ENCODE data around the gene RNF166.

RNF166 gene, protein sequence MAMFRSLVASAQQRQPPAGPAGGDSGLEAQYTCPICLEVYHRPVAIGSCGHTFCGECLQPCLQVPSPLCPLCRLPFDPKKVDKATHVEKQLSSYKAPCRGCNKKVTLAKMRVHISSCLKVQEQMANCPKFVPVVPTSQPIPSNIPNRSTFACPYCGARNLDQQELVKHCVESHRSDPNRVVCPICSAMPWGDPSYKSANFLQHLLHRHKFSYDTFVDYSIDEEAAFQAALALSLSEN

DNA sequence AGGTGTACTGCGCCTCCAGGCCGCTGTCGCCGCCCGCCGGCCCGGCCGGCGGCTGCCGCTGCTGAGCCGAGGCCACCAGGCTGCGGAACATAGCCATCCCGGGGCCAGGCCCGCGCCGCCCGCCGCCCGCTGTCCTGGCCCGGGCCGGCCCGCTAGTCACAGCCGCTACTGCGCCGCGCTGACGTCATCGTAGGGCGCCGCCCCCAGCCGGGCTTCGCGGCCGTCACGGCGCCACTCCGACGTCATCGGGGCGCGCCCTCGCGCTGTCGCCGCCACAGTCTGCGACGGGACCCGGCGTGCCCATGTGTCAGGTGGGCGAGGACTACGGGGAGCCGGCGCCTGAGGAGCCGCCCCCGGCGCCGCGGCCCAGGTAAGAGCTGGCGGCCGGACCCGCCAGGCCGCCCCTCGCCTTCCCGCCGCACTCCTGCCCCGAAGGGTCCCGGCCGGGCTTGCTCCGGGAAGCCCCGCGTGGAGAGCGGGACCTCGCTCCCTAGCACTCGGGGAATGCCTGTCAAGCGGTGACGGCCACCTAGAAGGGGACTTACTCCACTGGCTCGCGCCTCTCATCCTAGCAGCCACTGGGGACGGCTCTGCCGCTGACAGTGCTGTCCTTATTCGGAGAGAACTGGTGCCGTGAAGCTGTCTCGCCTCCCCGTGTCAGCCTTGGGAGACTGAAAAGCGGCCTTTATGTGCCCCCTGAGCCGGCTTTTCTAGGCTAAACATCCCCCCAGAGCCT is at the start of gene RNF166, which contains the start of gene CTU2:
Gene RNF166 (minus strand): TSS at position 180 of the 736 bp plus-strand sequence. CDS start 83 bp downstream, at position 97.
Gene CTU2 (plus strand): TSS at position 275 of the 736 bp plus-strand sequence. CDS start 28 bp downstream, at position 303.
- peak; percentile 70 for DNase-seq (ENCODE audit: low spot score)

DNA sequence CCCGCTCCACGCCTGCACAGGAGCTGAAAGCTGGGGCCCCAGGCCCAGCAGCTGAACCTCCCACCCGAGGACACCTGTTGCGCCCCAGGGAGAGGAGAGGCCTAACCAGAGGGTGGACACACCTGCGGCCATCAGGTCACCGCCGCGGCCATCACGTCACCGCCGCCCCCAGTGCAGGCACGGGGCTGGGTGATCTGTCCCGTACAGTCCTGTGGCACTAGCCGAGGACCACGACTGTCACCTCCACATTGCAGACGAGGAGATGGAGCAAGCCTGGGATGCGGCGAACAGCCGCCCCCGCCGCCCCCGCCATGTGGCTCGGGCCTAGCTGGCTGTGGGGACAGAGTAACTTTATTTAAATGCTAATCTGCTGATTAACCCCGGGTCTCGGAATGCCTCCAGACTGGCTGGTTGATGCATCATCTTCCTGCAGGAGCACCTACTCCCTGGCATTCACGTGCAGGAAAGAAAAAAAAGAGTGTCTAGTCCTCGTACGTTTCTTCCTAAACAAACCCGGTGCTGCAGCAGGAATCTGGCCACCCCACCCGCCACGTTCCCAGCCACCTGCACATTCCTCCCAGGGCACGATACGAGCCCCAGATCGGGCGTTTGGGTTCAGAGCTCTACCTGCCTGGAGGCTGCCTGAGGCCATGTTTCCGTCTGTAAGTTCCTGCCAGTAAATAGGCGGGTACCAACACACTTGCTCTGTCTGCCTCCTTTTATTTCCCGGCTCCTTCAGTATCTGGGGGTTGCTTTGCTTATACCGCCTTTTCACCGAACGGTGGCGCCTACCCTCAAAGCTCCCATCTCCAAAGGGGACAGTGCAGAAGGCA is 48.9 kb upstream of the RNF166 start:
- DNase-seq (ENCODE audit: low spot score): no peak

DNA sequence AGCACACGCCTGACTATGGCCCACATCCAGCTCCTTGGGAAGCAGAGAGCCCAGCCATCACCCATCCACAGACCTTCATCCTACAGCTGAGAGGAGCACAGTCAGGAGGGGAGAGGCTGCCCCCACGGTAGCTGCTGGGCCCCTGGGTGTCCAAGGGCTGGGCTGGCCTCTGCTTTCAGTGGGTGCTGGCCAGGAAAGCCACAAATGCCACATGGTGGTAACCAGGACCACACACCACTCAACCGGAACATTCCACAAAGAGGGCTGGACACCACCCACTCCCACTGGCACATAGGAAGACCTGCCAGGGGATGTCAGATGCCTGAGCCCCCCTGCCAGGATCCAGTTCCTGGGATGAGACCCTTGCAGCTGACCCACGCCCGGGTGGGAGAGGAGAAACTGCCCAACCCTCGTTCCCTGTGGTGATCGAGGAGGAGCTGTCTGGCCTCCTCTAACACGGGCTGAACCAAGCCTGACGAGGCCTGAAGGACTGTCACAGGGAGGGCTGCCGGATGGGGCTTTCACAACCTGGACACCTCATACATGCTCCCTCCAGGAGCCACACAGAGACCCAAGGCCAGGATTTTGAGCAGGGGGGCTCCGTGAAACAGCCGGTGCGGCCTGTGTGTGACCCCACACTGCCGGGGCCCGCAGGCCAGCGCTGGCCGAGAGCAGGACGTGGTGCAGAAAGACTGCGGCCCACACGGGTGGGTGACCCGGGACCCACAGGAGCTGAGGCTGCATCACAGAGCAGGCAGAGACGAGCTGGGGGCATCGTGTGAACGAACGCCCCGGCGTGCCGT is 48.1 kb upstream of the RNF166 start:
- no peak for DNase-seq (ENCODE audit: low spot score)

DNA sequence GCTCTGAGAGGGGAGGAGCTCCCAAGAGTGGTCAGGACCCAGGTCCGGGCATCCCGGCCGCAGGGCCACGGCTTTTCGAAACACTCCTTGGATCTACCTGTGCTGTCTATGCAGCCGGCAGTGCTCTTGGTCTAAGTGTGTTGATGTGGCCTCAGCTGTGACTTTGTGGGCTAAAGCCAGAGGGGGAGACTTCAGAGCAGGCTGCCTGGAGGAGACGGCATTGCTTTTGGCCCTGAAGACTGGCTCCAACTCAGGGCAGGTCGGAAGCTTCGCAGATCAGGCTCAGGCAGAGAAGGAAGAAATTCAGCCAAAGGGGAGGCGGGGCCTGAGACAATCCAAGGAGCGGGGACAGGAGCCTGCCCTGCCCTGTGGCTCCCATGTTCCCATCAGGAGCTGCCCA is 47.4 kb upstream of the RNF166 start:
- no peak for DNase-seq (ENCODE audit: low spot score)

DNA sequence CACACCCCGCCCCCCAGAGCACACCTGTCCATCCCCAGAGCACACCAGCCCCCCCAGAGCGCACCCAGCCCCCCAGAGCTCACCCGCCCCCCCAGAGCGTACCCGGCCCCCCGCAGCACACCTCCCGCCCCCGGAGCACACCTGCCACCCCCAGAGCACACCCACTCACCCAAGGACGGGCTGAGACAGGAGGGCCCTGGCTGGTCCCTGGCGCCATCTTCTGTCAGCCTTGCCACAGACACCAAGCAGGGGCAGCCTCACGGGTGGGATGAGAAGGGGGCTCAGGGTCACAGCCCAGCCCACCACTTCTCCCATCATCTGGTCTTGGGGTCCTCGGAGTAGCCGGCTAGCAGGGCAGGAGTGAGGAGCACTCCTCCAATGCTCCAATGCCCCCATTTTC is 47.0 kb upstream of the RNF166 start:
- no peak for DNase-seq (ENCODE audit: low spot score)

DNA sequence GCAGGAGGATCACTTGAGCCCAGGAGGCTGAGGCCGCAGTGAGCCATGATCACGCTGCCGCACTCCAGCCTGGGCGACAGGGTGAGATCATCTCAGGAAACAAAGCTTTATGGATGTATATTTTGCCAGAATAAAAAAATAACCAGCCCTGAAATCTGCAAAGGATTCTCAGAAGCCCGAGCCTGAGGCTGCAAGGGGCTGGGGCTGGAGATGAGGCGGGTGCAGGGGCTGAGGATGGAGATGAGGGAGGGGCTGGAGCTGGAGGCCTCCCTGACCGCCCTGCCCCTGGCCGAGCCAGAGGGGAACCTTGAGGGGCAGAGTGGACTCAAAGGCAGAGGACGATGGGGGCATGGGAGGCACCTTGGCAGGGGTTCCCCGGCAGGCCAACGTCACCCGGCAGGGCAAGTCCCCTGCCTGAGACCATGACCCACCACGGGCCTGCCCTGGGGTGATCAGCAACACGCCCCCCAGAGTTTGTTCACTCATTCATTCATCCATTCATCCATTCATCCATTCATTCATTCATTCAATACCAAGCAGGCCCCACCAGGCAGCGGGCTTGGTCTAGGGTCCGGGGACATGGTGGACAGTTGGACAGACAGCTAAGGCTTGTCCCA is 46.3 kb upstream of the RNF166 start:
- no peak for DNase-seq (ENCODE audit: low spot score)

DNA sequence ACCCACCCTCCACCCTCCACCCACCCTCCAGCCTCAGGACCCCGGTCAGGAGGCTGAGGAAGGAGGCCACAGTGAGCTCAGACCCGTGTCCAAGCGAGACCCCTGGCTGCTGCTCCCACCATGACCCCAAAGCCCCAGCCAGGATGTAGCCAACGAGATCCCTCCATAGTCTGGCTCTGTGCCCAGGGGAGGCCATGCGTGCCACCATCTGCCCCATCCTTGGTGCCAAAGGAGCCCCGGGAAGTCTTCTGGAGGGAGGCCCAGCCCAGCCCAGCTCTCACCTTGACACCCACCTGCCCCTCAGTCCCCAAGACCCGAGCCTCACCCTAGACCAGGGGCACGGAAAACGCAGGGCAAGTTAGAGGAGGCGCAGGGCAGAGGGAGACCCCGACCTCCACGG is 44.6 kb upstream of the RNF166 start:
- no peak for DNase-seq (ENCODE audit: low spot score)

DNA sequence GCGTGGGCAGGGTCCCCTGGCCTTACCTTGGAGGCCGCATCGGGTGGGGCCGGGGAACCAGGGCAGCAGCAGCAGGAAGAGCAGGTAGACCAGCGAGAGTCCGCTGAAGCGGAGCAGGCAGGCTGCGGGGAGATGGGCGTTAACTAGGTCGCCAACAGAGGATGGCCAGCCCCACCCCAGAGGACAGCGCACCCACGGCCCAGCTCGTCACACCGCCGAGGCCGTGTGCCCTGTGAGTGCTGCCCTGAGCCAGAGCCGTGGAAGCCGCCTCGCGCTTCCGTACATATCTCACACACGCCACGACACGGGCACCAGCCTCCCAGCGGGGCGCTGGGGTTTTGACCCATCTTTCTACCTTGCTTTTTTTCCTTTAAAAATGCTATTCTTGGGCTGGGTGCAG is 43.1 kb upstream of the RNF166 start:
- DNase-seq (ENCODE audit: low spot score): no peak

DNA sequence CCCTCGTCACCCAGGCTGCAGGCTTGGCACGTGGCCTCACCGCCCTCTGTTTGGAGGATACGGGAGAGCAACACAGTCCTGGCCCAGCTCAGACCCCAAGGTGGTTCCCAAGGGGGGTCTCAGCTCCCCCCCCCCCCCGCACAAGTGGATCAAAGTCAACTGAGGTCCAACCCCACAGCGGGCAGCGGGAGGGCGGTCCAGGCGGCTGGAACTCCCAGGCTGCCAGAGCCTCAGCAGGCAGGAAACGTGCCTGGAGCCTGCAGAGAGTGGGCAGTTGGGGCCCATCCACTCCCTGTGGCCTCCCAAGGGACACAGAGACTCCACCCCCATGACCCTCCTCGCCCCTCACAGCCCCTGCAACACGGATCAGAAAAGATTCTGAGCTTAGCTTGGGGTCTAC is 42.2 kb upstream of the RNF166 start:
- DNase-seq (ENCODE audit: low spot score): no peak

DNA sequence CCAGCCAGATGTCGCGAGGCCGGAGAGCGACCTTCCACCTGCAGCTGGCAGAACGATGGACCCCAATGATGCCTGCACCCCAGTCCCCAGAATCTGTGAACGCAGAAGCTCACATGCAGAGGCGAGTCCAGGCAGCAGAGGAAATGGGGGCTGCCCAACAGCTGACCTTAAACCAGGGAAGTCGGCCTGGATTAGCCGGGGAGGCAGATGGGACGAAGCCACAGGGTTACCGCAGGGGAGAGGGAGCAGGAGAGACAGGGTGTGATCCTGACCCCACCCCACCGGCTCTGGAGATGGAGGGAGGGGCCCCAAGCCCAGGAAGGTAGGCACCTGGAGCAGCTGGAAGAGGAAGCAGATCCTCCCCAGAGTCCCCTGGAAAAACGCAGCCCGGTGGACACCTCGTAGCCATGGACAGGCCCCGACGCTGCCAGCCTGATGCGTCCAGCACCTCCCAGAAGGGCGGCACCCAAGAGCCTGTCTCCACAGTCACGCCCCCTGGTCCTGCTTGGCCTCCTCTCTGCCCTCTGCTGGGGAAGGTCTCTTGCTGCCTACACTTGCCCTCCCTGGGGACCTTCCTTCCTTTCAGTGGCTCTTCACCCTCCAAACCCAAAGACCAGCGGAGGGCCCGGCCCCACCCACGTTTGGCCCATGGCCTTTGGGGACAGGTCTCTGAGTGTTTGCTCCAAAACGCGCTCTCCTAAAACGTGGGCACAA is 41.5 kb upstream of the RNF166 start:
- no peak for DNase-seq (ENCODE audit: low spot score)

DNA sequence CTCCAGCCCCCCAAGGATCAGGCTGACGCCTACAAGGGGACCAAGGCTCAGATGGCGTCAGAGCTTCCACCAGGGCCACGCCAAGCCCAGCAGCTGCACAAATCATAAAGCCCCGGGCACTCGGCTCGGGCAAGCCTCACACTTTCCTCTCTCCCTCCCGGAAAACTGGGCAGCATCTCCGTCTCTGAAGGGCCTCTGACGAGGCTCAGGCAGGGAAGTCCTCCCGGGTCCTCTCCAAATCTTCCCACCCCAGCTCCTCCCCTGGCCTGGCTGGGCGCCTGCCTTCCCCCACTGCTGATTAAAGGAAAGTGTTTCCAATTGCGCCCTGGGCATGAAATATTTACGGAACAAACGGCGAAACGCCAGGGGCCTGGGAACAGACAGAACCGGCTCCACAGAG is 40.3 kb upstream of the RNF166 start:
- DNase-seq (ENCODE audit: low spot score): no peak

DNA sequence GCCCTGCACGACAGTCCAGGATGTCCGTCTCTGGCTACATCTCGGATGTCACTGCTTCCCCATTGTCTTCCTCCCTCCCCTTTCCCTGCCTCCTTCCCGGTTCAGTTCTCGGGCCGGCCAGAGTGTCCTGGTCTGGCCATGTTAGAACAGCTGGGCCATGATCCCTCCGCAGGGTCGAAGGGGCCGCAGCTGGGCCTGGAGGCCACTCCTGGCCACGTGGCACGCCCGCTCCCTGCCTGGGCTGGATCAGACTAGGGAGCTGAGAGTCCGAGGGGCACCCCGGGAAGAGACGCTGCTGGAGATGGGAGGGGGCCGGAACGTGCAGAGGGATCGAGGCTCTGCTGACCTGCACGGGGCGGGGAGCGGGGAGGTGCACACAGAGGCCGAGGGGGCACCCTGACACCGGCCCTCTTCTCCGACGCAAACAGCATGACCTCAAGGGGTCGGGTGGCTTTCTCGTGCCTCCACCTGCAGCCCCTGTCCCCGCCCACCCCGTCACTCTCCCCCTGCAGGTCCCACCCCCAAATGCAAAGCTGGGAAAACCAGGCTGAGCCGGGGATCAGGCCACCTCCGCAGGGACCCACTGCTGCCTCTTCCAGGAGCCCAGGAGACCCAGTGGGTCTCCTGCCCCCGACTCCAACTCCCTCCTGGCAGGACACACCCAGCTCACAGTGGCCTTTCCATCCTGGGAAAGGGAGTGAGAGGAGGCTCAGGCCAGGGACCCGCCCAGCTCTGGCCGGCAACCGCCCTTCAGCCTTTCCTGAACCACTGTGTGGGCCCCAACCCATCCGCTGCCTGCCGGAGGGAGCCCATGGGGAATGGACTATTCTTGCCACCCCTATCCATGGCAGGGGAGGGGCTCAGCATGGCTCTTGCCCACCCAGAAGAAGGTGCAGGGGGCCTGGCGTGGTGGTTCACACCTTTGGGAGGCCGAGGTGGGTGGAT is 38.6 kb upstream of the RNF166 start:
- no peak for DNase-seq (ENCODE audit: low spot score)

DNA sequence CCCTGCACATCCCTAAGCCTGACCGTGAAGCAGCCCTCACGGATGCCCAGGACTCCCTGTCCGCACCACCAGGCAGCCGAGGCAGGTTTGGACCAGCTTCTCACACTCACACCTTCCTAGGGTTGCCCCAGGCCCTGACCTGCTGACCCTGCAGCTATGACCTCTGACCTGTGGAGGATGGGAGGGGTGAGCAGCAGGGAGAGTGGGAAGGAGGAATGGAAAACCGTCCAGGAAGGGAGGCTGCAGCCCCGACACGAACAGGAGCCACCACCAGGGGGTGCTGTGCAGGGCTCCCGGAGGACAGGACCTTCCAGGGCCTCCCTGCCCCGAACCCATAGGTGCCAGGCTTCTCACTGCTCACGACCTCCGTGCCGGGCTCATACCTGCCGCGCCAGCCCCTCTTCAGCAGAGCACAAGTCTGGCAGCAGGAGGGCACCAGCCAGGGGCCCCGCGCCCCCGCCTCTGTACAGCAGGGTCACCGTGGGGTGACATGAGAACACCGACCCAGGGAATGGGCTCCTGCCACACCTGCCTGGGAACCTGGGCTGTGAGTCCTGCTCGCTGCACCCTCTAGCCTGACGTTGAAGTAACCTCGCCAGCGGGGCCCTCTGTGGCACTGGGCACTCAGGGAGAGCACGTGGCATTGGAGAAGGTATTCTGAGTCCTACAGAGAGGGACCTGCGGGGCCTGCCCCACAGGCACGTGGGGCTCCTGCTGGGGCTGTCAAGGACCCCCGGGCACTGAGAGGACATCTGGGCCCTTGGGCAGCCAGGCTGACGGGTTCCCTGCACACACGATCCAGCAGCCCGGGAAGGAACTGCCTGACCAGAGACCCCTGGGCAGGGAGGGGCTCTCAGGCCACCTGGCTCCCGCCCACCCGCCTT is 37.7 kb upstream of the RNF166 start:
- DNase-seq (ENCODE audit: low spot score): peak; percentile 45

DNA sequence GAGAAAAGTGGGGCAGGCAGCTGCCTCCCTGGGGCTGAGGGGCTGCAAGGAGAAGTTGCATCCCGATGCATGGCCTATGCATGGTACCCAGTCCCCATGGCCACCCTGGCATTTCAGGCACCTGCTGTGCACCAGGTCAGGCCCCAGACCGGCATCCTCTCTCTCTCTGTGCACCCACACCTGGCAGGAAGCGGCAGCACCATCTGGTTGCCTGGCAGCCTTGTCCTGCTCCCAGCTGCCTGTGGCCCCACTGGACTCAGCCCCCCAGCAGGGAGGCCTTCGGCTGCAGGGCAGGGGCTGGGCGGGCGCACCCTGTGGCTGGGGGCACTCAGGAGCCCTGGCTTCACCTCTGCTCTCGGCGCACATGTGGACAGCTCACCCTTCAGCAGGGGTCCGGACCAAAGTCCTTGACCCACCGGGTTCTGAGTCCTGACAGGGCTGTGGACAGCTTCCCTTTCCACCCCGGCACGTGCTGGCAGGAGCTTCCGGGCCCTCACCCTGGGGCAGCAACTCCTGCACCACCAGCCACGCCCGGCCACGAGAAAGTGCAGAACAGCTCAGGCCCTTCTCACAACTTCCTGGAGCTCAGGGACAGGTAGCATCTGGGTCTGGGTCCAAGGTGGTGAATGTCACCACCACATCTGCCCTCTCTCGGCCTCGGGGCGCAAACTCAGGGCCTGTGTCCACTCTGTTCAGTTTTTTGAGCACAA is 36.8 kb upstream of the RNF166 start:
- no peak for DNase-seq (ENCODE audit: low spot score)

DNA sequence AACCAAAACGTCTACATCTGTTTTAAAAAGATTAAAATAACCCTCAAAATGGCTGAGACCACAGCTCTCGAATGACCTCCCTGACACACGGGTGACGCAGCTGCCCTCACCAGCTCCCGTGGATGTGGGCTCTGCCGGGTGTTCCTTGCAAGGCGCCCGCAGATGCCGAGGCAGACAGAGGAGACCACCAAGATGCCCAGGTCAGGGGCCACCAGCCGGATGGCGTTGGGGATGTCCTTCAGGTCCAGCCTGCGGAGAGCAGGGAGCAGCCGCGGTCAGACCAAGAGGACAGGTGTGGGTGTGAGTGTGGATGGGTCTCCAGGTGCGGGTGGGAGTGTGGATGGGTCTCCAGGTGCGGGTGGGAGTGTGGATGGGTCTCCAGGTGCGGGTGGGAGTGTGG is 35.2 kb upstream of the RNF166 start:
- DNase-seq (ENCODE audit: low spot score): no peak

DNA sequence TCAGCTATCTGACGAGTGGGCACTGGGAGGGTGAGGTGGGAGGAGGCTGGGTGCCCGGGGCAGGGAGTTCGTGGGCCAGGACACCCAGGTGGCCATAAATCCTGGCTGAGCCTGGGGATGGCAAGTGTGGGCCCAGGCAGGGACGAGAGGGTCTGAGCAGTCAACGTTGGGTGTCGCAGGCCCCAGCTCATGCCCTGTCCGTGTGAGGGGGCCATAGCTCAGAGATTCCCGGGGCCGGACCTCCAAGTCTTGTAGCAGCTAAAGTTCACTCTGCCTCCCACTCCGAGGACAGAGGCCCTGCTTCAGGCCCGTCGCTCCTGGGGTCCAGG is 34.5 kb upstream of the RNF166 start:
- DNase-seq (ENCODE audit: low spot score): no peak

DNA sequence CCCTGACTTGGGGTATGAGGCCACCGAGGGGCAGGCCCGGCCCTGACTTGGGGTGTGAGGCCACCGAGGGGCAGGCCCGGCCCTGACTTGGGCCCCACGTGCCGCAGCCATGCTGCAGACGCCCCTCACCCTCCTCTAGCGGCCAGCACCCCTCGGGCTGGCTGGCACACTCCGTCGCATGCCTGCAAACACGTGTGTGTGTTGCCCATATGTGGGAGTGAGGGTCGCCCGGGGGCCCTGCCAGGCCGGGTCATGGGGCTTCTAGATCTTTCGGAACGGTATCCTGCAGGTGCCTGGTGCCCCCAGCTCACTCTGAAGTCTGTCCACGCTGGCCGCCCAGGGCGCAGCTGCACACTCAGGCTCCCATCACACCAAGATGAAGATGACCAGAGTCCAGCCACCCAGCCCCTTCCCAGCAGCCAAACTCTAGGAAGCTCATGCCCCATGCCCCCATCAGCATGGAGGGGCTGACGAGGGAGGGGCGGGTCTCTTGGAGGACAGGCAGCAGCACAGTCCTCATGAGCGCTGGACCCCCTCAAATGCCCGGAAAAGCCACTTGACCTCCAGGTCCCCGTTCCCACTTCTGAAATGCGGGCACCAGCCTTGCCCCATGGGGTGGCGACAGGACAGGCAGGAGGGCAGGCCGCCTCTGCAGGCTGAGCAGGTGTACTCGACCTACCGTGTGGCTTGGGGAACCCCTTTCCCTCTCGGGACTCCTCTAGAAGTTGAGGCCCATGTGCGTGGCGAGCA is 33.9 kb upstream of the RNF166 start:
- DNase-seq (ENCODE audit: low spot score): no peak
